ENCODE results near the gene CASP10.
"Not testable (repeated sequence)": the region's sequence is repeated elsewhere in the genome, so short reads cannot be mapped to it uniquely, and the experiment has no call there.

CASP10 gene

GRCh38 chr2:201234663-201235135 lies 51.8 kb downstream of the CASP10 start:
- no peak for DNase-seq

- peak; percentile 65 for DNase-seq
Observed at GRCh38 chr2:201235860-201236811, 53.2 kb downstream of the CASP10 start.

- DNase-seq: no peak
Observed at GRCh38 chr2:201237486-201238123, 54.7 kb downstream of the CASP10 start.

- DNase-seq: not testable (repeated sequence)
Observed at GRCh38 chr2:201239167-201239935, 56.4 kb downstream of the CASP10 start.

- no peak for DNase-seq
Observed at GRCh38 chr2:201242571-201243277, 59.8 kb downstream of the CASP10 start.

GRCh38 chr2:201244829-201245228 lies 61.9 kb downstream of the CASP10 start:
- DNase-seq: no peak

- no peak for DNase-seq
Observed at GRCh38 chr2:201246280-201246679, 63.3 kb downstream of the CASP10 start.

- DNase-seq: no peak
Observed at GRCh38 chr2:201248288-201248844, 65.4 kb downstream of the CASP10 start.

- DNase-seq: no peak
Observed at GRCh38 chr2:201249889-201250288, 66.9 kb downstream of the CASP10 start.

GRCh38 chr2:201250741-201251140 lies 67.8 kb downstream of the CASP10 start:
- DNase-seq: no peak

GRCh38 chr2:201254081-201254730 lies 71.3 kb downstream of the CASP10 start:
- DNase-seq: peak; percentile 30

- no peak for DNase-seq
Observed at GRCh38 chr2:201255408-201256033, 72.6 kb downstream of the CASP10 start.

GRCh38 chr2:201256082-201256481 lies 73.1 kb downstream of the CASP10 start:
- DNase-seq: no peak

- peak; percentile 64 for DNase-seq
Observed at GRCh38 chr2:201257381-201257955, 74.5 kb downstream of the CASP10 start.

- peak; percentile 96 for DNase-seq
Observed at GRCh38 chr2:201257956-201258665, 75.2 kb downstream of the CASP10 start.

GRCh38 chr2:201258666-201259615 lies 76.0 kb downstream of the CASP10 start:
- no peak for DNase-seq

- peak; percentile 76 for DNase-seq
Observed at GRCh38 chr2:201260302-201260800, 77.4 kb downstream of the CASP10 start, which contains the start of gene CASP8. TSS of gene CASP8 (plus strand) at chr2:201260536. CDS start at chr2:201266487, 5,951 bp downstream.

GRCh38 chr2:201261471-201261870 lies 78.5 kb downstream of the CASP10 start:
- peak; percentile 77 for DNase-seq
